ENCODE measurements around the gene ITGAV.

GRCh38 chr2:186591506-186591890 is 1.6 kb downstream of the ITGAV start:
- no peak for TF ChIP-seq POLR2A (IDR thresholded peaks at IDR 0.05; ENCODE audit: low read depth, low read length)
- TF ChIP-seq SPI1 (IDR thresholded peaks at IDR 0.05; ENCODE audit: low read depth, low read length): no peak
- TF ChIP-seq POU2F2 (IDR thresholded peaks at IDR 0.05; ENCODE audit: low read depth, low read length): no peak
- TF ChIP-seq TAF1 (IDR thresholded peaks at IDR 0.05; ENCODE audit: low read depth, low read length): no peak
- no peak for TF ChIP-seq POLR2AphosphoS5 (IDR thresholded peaks at IDR 0.05; ENCODE audit: low read depth, low read length)
